K562 (cell line): Measurements from ENCODE around the gene ROMO1. TPM values are rescaled to one million over a fixed set of nuclear protein-coding genes. Genes with fewer than 3 reads are reported as not detected.

Source experiments
- CREB5 ChIP-seq: fragments of 250-450 bp; sonication (Bioruptor Pico); IDR thresholded peaks from 2 replicates; pipeline ENCODE4 v1.5.0; 2020; ENCODE audit warnings: mild to moderate bottlenecking
- ERF ChIP-seq: fragments of 450-650 bp; formaldehyde crosslinking; IDR thresholded peaks from 2 replicates; pipeline ENCODE4 v1.4.0; 2020; ENCODE audit warnings: mild to moderate bottlenecking, mixed read lengths
- GTF2F1 ChIP-seq: IDR thresholded peaks from 2 replicates; pipeline ENCODE4 v1.6.1; 2011; ENCODE audit warnings: low read depth, low read length, improper control_type of control experiment
- MEF2A ChIP-seq: IDR thresholded peaks from 2 replicates; pipeline ENCODE4 v1.6.1; 2011; ENCODE audit warnings: low read depth, mild to moderate bottlenecking, low read length, moderate library complexity; ENCODE audit not compliant: control insufficient read depth
- NBN ChIP-seq: fragments of 450-650 bp; IDR thresholded peaks from 2 replicates; pipeline ENCODE4 v1.6.1; 2016; ENCODE audit warnings: low read depth, mild to moderate bottlenecking
- PCBP2 ChIP-seq: fragments of 200-400 bp; formaldehyde crosslinking; IDR thresholded peaks from 2 replicates; pipeline ENCODE4 v1.6.1; 2018; ENCODE audit warnings: low read length, low read depth, mild to moderate bottlenecking, moderate library complexity; ENCODE audit not compliant: poor library complexity, severe bottlenecking
- POLR2AphosphoS5 ChIP-seq: IDR thresholded peaks from 2 replicates; pipeline ENCODE4 v1.6.1; 2011; ENCODE audit warnings: mild to moderate bottlenecking, low read depth, low read length, moderate library complexity; ENCODE audit not compliant: control insufficient read depth, insufficient read depth
- POLR2G ChIP-seq: fragments of 200-400 bp; formaldehyde crosslinking; IDR thresholded peaks from 2 replicates; pipeline ENCODE4 v1.6.1; 2017; ENCODE audit warnings: low read depth, mild to moderate bottlenecking, antibody characterized with exemption, low read length, moderate library complexity
- SMARCC2 ChIP-seq: fragments of 450-650 bp; IDR thresholded peaks from 2 replicates; pipeline ENCODE4 v1.6.1; 2017; ENCODE audit warnings: antibody characterized with exemption, moderate library complexity, mild to moderate bottlenecking, low read depth
- SOX6 ChIP-seq: fragments of 450-650 bp; IDR thresholded peaks from 2 replicates; pipeline ENCODE4 v1.6.1; 2014; ENCODE audit warnings: mild to moderate bottlenecking
- SUPT5H ChIP-seq: fragments of 450-650 bp; IDR thresholded peaks from 2 replicates; pipeline ENCODE4 v1.6.1; 2016
- U2AF1 ChIP-seq: fragments of 200-400 bp; formaldehyde crosslinking; optimal IDR thresholded peaks from 2 replicates; pipeline ENCODE3; 2017; ENCODE audit warnings: mild to moderate bottlenecking, low read depth, low read length, moderate library complexity
- ZFP36 ChIP-seq: fragments of 150-350 bp; IDR thresholded peaks from 2 replicates; pipeline ENCODE4 v1.6.1; 2018; ENCODE audit warnings: low read length, low read depth; ENCODE audit not compliant: partially characterized antibody
- ZNF436 ChIP-seq: fragments of 250-450, 450-650 bp; sonication (Bioruptor Pico); formaldehyde crosslinking; IDR thresholded peaks from 2 replicates; pipeline ENCODE4 v1.7.0; 2020; ENCODE audit warnings: mild to moderate bottlenecking
- polyA plus RNA-seq, 8 experiments: library from polyadenylated mRNA; depleted of rRNA in 4 of 8; stranded (reverse) in 5 of 8; unstranded in 3 of 8; fragments of >200 nt; fragmentation: Nextera tagmentation in 2 of 8; fragmentation: Illumina TruSeq in 1 of 8; extraction: Ambion mirVana in 2 of 8; extraction: Trizol in 1 of 8; gene quantifications; 2 replicates each; pipeline versions ENCODE4 v1.2.1 to v1.2.3, GENCODE V29; 2011 to 2014; ENCODE audit warnings: inconsistent platforms in 1 of 8, missing spikeins in 1 of 8
- total RNA-seq, 7 experiments: library from RNA; depleted of rRNA in 6 of 7; stranded (reverse); fragments of >200 nt in 6 of 7; fragmentation: Illumina TruSeq in 2 of 7; extraction: Trizol in 2 of 7; gene quantifications; 2 replicates each; pipeline versions ENCODE4 v1.2.1 to v1.2.3, GENCODE V29; 2011 to 2021; ENCODE audit warnings: low replicate concordance in 1 of 7
- TF ChIP-seq, protein P1 (sequence below): fragments of 450-650 bp; IDR thresholded peaks from 2 replicates; pipeline ENCODE4 v1.6.1; 2016; ENCODE audit warnings: low read depth
- TF ChIP-seq, protein P2 (sequence below): fragments of 450-650 bp; formaldehyde crosslinking; IDR thresholded peaks from 2 replicates; pipeline ENCODE4 v1.4.0; 2022; ENCODE audit warnings: missing genetic modification characterization

Gene ROMO1
- total and polyA plus RNA-seq, 9 of the 15 experiments (the other 6 are each of a cell fraction or from before 2014, with no cell fraction given): 31.8 to 741 (median 226) TPM

DNA sequence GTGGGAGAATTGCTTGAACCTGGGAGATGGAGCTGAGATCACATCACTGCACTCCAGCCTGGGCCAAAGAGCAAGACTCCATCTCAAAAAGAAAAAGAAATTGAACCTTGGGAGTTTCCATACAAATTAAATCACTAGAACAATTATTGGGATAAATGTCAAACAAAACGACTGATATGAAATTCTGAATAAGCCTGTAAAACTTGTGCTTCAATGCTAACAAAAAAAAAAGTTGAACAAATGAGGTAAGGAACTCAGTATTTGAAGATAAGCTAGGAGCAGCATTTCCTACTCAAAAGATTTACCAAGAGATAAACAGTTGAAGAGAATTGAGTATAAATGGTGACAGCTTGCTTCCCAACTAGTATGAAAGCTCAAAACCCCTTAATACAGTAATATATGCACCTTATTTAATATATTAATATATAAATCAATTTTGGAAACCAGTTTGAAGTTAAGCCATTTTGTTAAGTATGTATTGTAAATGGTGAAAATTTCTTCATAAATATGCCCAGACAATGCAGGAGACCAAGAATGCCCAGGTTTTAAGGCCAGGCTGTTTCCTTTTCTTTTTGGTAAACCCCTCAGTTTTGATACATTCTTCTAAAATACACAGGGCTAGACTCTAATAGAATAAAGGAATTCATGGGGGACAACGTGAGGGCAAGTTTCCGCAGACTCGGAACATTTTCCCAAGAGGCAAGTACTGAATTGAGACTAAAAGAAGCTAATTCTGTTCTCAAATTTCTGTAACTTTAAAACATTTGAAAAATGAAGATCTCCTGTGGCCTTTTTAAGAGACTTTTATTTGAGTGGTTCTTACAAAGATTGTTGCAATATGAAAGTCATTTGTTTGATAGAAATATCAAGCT lies 3.9 kb downstream of the ROMO1 start (continued):
- TF ChIP-seq, protein P1, sequence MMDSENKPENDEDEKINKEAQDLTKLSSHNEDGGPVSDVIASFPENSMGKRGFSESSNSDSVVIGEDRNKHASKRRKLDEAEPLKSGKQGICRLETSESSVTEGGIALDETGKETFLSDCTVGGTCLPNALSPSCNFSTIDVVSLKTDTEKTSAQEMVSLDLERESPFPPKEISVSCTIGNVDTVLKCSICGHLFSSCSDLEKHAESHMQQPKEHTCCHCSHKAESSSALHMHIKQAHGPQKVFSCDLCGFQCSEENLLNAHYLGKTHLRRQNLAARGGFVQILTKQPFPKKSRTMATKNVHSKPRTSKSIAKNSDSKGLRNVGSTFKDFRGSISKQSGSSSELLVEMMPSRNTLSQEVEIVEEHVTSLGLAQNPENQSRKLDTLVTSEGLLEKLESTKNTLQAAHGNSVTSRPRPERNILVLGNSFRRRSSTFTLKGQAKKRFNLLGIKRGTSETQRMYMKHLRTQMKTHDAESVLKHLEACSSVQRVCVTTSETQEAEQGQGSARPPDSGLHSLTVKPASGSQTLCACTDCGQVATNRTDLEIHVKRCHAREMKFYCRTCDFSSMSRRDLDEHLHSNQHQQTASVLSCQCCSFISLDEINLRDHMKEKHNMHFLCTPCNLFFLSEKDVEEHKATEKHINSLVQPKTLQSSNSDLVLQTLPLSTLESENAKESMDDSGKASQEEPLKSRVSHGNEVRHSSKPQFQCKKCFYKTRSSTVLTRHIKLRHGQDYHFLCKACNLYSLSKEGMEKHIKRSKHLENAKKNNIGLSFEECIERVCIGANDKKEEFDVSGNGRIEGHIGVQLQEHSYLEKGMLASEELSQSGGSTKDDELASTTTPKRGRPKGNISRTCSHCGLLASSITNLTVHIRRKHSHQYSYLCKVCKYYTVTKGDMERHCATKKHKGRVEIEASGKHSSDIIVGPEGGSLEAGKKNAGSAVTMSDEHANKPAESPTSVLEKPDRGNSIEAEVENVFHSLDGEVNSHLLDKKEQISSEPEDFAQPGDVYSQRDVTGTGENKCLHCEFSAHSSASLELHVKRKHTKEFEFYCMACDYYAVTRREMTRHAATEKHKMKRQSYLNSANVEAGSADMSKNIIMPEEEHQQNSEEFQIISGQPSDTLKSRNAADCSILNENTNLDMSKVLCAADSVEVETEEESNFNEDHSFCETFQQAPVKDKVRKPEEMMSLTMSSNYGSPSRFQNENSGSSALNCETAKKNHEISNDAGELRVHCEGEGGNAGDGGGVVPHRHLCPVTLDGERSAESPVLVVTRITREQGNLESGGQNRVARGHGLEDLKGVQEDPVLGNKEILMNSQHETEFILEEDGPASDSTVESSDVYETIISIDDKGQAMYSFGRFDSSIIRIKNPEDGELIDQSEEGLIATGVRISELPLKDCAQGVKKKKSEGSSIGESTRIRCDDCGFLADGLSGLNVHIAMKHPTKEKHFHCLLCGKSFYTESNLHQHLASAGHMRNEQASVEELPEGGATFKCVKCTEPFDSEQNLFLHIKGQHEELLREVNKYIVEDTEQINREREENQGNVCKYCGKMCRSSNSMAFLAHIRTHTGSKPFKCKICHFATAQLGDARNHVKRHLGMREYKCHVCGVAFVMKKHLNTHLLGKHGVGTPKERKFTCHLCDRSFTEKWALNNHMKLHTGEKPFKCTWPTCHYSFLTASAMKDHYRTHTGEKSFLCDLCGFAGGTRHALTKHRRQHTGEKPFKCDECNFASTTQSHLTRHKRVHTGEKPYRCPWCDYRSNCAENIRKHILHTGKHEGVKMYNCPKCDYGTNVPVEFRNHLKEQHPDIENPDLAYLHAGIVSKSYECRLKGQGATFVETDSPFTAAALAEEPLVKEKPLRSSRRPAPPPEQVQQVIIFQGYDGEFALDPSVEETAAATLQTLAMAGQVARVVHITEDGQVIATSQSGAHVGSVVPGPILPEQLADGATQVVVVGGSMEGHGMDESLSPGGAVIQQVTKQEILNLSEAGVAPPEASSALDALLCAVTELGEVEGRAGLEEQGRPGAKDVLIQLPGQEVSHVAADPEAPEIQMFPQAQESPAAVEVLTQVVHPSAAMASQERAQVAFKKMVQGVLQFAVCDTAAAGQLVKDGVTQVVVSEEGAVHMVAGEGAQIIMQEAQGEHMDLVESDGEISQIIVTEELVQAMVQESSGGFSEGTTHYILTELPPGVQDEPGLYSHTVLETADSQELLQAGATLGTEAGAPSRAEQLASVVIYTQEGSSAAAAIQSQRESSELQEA: peak; percentile 56; the same call in 1 of the 2 replicates
- TF ChIP-seq SUPT5H (peak; percentile 38), U2AF1 (no peak), POLR2G (0 out of 2 replicates have a peak, but pooled peaks have one; percentile 40), POLR2AphosphoS5 (peak; percentile 63), ERF (CRISPR knock-in tag) (no peak), ZNF436 (0 out of 2 replicates have a peak, but pooled peaks have one; percentile 16), ZFP36 (no peak), MEF2A (no peak), CREB5 (CRISPR knock-in tag) (no peak), PCBP2 (no peak), NBN (no peak), SOX6 (no peak), SMARCC2 (no peak), GTF2F1 (no peak)
- TF ChIP-seq, protein P2, sequence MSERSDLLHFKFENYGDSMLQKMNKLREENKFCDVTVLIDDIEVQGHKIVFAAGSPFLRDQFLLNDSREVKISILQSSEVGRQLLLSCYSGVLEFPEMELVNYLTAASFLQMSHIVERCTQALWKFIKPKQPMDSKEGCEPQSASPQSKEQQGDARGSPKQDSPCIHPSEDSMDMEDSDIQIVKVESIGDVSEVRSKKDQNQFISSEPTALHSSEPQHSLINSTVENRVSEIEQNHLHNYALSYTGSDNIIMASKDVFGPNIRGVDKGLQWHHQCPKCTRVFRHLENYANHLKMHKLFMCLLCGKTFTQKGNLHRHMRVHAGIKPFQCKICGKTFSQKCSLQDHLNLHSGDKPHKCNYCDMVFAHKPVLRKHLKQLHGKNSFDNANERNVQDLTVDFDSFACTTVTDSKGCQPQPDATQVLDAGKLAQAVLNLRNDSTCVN (CRISPR knock-in tag): no peak
